Kidney (tissue), 14 donors: ENCODE measurements around the gene SPRY4. TPM values are rescaled to one million over a fixed set of nuclear protein-coding genes. Genes with fewer than 3 reads are reported as not detected.

Experiments
- DNase-seq, 5 donors: peaks; one replicate each; pipeline ENCODE4 v3.0.0-alpha.2; 2013 to 2020
- FAIRE-seq: peaks from 2 replicates; lab custom pipeline; 2012; peaks lifted over from hg19 to GRCh38; lab: Jason Lieb, UNC
- H3K27ac ChIP-seq, 2 donors: one replicate each; pipeline ENCODE4 v1.7.0; 2013; ENCODE audit warnings: low read depth in 2 of 2, low read length in 2 of 2, inconsistent platforms in 1 of 2
- H3K27me3 ChIP-seq: one replicate; pipeline ENCODE4 v1.7.1; 2013; ENCODE audit warnings: low read length, inconsistent platforms; ENCODE audit not compliant: control insufficient read depth, insufficient read depth
- H3K36me3 ChIP-seq, 3 donors: one replicate each; pipeline versions ENCODE4 v1.7.0 to v1.7.1; 2013; ENCODE audit warnings: low read length in 3 of 3, control low read depth in 1 of 3, inconsistent platforms in 1 of 3; ENCODE audit not compliant: insufficient read depth in 3 of 3, control insufficient read depth in 2 of 3
- H3K4me1 ChIP-seq, 3 donors: one replicate each; pipeline versions ENCODE4 v1.7.0 to v1.7.1; 2013; ENCODE audit warnings: low read length in 3 of 3, inconsistent platforms in 1 of 3, low read depth in 1 of 3; ENCODE audit not compliant: control insufficient read depth in 2 of 3, insufficient read depth in 2 of 3
- H3K4me3 ChIP-seq, 3 donors: one replicate each; pipeline versions ENCODE4 v1.7.0 to v1.8.1; 2013; ENCODE audit warnings: low read length in 3 of 3, control low read depth in 1 of 3, inconsistent platforms in 1 of 3
- H3K9ac ChIP-seq, 3 donors: one replicate each; pipeline versions ENCODE4 v1.7.0 to v1.7.1; 2013; ENCODE audit warnings: low read length in 3 of 3, control low read depth in 1 of 3, inconsistent platforms in 1 of 3
- H3K9me3 ChIP-seq, 3 donors: one replicate each; pipeline versions ENCODE4 v1.7.0 to v1.7.1; 2013; ENCODE audit warnings: low read length in 3 of 3, control low read depth in 1 of 3, inconsistent platforms in 1 of 3; ENCODE audit not compliant: control insufficient read depth in 2 of 3, insufficient read depth in 1 of 3
- intact Hi-C: fragments of 100-400 bp; cut with DNase I; formaldehyde crosslinking; loops from one replicate; pipeline ENCODE4 v1.11.1; 2022
- polyA plus RNA-seq: library from polyadenylated mRNA; stranded (reverse); fragments of 350-450 nt; fragmentation: Illumina TruSeq; extraction: RNeasy Lipid Tissue Mini Kit (QIAGEN cat#74804); gene quantifications from one replicate; pipeline ENCODE4 v1.2.3, GENCODE V29; 2014; ENCODE audit warnings: low read depth, low replicate concordance; ENCODE audit not compliant: insufficient read depth
- total RNA-seq: library from RNA; stranded (reverse); fragmentation: NEBNext Ultra II Directional; extraction: Animal tissue kit (Norgen Biotek cat#: 25700); gene quantifications from one replicate; pipeline ENCODE4 v1.2.1, GENCODE V29; 2021
- TF ChIP-seq, protein P1 (sequence below): IDR thresholded peaks from 3 replicates; pipeline ENCODE4 v1.5.1; 2012; ENCODE audit warnings: mild to moderate bottlenecking, moderate library complexity, borderline replicate concordance; ENCODE audit not compliant: insufficient read depth; ENCODE audit errors: extremely low read depth
- donor health status: control.
- donor health status: control.
- donor health status: control.
- donor health status: control.
- donor health status: control.
- donor health status: DM: yes; HTN: yes; CAD: no.
- donor health status: Normal renal cell carcinoma (clear cell type).

SPRY4 gene
- total and polyA plus RNA-seq, 2 donors from 2014 or later, result 6.0 to 16.6 TPM

DNA sequence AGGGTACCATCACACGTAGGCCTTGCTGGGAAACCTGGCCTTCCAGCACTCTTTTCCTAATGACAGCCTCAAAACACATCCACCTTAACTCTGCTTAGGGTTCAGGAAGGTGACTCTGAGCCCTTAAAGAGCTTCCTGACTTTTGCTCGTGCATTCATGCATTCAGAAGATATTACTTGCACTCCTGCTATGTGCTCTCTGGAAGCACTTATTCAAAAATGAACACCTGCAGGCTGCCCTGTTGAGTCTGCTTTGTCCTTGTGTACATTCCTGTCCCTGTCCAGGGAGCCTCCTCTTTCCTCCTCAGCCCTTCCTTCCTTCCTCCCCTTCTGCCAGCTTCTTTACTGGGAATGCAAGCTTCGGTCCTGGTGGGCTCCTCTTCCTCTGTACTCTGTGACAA, 61.5 kb downstream of the SPRY4 start:
- Histone ChIP-seq H3K27me3 (no peaks in the 10 kb centered on the region), H3K4me1 (peaks cover 0 to 4% (median 0%) of the 10 kb centered on the region in 3 donors), H3K4me3 (no peak overlapping the region), H3K36me3 (no peaks in the 10 kb centered on the region), H3K27ac (no peak overlapping the region), H3K9me3 (no peaks in the 10 kb centered on the region), H3K9ac (no peak overlapping the region)
- FAIRE-seq (no peak), DNase-seq (no peak)
- TF ChIP-seq, protein P1, sequence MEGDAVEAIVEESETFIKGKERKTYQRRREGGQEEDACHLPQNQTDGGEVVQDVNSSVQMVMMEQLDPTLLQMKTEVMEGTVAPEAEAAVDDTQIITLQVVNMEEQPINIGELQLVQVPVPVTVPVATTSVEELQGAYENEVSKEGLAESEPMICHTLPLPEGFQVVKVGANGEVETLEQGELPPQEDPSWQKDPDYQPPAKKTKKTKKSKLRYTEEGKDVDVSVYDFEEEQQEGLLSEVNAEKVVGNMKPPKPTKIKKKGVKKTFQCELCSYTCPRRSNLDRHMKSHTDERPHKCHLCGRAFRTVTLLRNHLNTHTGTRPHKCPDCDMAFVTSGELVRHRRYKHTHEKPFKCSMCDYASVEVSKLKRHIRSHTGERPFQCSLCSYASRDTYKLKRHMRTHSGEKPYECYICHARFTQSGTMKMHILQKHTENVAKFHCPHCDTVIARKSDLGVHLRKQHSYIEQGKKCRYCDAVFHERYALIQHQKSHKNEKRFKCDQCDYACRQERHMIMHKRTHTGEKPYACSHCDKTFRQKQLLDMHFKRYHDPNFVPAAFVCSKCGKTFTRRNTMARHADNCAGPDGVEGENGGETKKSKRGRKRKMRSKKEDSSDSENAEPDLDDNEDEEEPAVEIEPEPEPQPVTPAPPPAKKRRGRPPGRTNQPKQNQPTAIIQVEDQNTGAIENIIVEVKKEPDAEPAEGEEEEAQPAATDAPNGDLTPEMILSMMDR, result no peak
- intact Hi-C loops, result no loop called here

DNA sequence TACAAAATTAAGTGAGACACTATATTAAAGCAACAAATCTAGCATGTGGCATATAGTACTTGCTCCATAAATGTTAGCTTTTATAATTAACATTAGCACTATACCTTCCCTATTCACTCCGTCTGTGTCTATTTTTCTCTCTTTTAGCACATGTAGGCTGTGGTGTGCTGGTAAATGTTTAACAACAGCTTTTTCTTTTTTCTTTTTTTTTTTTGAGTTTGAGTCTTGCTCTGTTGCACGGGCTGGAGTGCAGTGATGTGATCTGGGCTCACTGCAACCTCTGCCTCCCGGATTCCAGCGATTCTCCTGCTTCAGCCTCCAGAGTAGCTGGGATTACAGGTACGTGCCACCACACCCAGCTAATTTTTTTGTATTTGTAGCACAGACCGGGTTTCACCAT, 62.1 kb downstream of the SPRY4 start:
- Histone ChIP-seq H3K36me3 (no peaks in the 10 kb centered on the region), H3K4me1 (peaks cover 0 to 4% (median 0%) of the 10 kb centered on the region in 3 donors), H3K27ac (no peak overlapping the region), H3K27me3 (no peaks in the 10 kb centered on the region), H3K4me3 (no peak overlapping the region), H3K9ac (no peak overlapping the region), H3K9me3 (no peaks in the 10 kb centered on the region)
- no peak for FAIRE-seq
- DNase-seq, result peak in 2 of 5 donors; percentile 42 to 57
- intact Hi-C loops, result no loop called here
- TF ChIP-seq, protein P1, result no peak

Other genes with a start within 250 kb of the SPRY4 start
- 107 TPM for gene NDFIP1, start 216.2 kb downstream of the SPRY4 start, total RNA-seq
- gene NDFIP1, start 216.2 kb downstream of the SPRY4 start, polyA plus RNA-seq, result 92.8 TPM